Body of pancreas (tissue), 4 donors: ENCODE results near the gene RGS16. TPM values are rescaled to one million over a fixed set of nuclear protein-coding genes. Genes with fewer than 3 reads are reported as not detected.

ENCODE experiments used
- ATAC-seq: fragments of 150-250 bp; one replicate; pipeline ENCODE4 v1.9.1; 2016
- DNase-seq, 4 donors: peaks; one replicate each; pipeline ENCODE4 v3.0.0-alpha.2; 2019
- H3K27ac ChIP-seq, 4 donors: fragments of 200-600 bp; sonication (generic); 1 replicate in 3 of 4; 2 replicates in 1 of 4; pipeline versions ENCODE4 v1.5.1 to v1.6.1; 2016 to 2019; ENCODE audit warnings: mild to moderate bottlenecking in 1 of 4, mixed read lengths in 1 of 4, moderate library complexity in 1 of 4
- H3K27me3 ChIP-seq, 2 donors: fragments of 200-600 bp; sonication (generic); one replicate each; pipeline ENCODE4 v1.6.0; 2016; ENCODE audit warnings: mild to moderate bottlenecking in 1 of 2
- H3K36me3 ChIP-seq, 2 donors: fragments of 200-600 bp; sonication (generic); replicated peaks in 1 of 2; 2 replicates each; pipeline ENCODE4 v1.5.1; 2016; ENCODE audit warnings: low read depth in 2 of 2; ENCODE audit not compliant: insufficient read depth in 1 of 2
- H3K4me1 ChIP-seq: fragments of 200-600 bp; sonication (generic); one replicate; pipeline ENCODE4 v1.6.0; 2016
- H3K4me3 ChIP-seq, 2 donors: fragments of 200-600 bp; sonication (generic); 1 replicate in 1 of 2; 2 replicates in 1 of 2; pipeline ENCODE4 v1.5.1; 2016 to 2019
- H3K9me3 ChIP-seq, 3 donors: fragments of 200-600 bp; sonication (generic); 1 replicate in 2 of 3; 2 replicates in 1 of 3; pipeline ENCODE4 v1.5.1; 2016
- CTCF ChIP-seq, 7 experiments: fragments of 450-650 bp in 4 of 7; fragments of 200-600 bp in 3 of 7; sonication (generic) in 3 of 7; IDR thresholded peaks; one replicate each; pipeline ENCODE4 v1.5.1; 2016 to 2019; ENCODE audit warnings: antibody characterized with exemption in 7 of 7
- POLR2A ChIP-seq, 3 donors: fragments of 450-650 bp; IDR thresholded peaks; one replicate each; pipeline ENCODE4 v1.6.1; 2016; ENCODE audit warnings: antibody characterized with exemption in 3 of 3, mild to moderate bottlenecking in 2 of 3
- WGBS, 2 donors: methylation state at CpG; one replicate each; pipeline ENCODE4 v1.1.5; 2017; 5-methylcytosine and 5-hydroxymethylcytosine counted together
- intact Hi-C: fragments of 100-400 bp; cut with DNase I; formaldehyde crosslinking; loops from one replicate; pipeline ENCODE4 v1.15.1; 2023
- total RNA-seq, 2 donors: library from RNA; depleted of rRNA; stranded (reverse); fragments of >200 nt; gene quantifications; one replicate each; pipeline ENCODE4 v1.1.0, GENCODE V29; 2016

The RGS16 gene
- total RNA-seq, 2 donors from 2014 or later = 2.6 to 3.9 TPM

- 84 to 96% methylated on average over 1 of the region's 1 CpG for WGBS, 2 donors
- Histone ChIP-seq H3K9me3 (no peaks in the 10 kb centered on the region), H3K27ac (no peak overlapping the region), H3K27me3 (peaks cover 0 to 4% of the 10 kb centered on the region in 2 donors), H3K36me3 (no peaks in the 10 kb centered on the region), H3K4me1 (no peaks in the 10 kb centered on the region), H3K4me3 (no peak overlapping the region)
- no peak for DNase-seq
- no peak for TF ChIP-seq CTCF (IDR thresholded peaks at IDR 0.05)
- TF ChIP-seq POLR2A (IDR thresholded peaks at IDR 0.05) = no peak
- no peak for ATAC-seq
- intact Hi-C loops = no loop called here
Observed at GRCh38 chr1:182631954-182632353, 27.8 kb upstream of the RGS16 start.

GRCh38 chr1:182631053-182631677, 27.0 kb upstream of the RGS16 start:
- no peaks in the 10 kb centered on the region for H3K36me3 ChIP-seq
- no peaks in the 10 kb centered on the region for H3K9me3 ChIP-seq
- DNase-seq (no peak), ATAC-seq (no peak)
- TF ChIP-seq CTCF (IDR thresholded peaks at IDR 0.05) (no peak), POLR2A (IDR thresholded peaks at IDR 0.05) (no peak)
- H3K4me1 ChIP-seq = no peaks in the 10 kb centered on the region
- H3K4me3 ChIP-seq = no peak overlapping the region
- peaks cover 0 to 4% of the 10 kb centered on the region in 2 donors for H3K27me3 ChIP-seq
- intact Hi-C loops = no loop called here
- no peak overlapping the region for H3K27ac ChIP-seq

- peaks cover 0 to 4% of the 10 kb centered on the region in 2 donors for H3K27me3 ChIP-seq
- TF ChIP-seq CTCF (IDR thresholded peaks at IDR 0.05) = no peak
- no peak for TF ChIP-seq POLR2A (IDR thresholded peaks at IDR 0.05)
- no peak for ATAC-seq
- no peaks in the 10 kb centered on the region for H3K9me3 ChIP-seq
- intact Hi-C loops = no loop called here
- H3K4me1 ChIP-seq = no peaks in the 10 kb centered on the region
- 15 to 36% methylated on average over 1 of the region's 1 CpG for WGBS, 2 donors
- H3K27ac ChIP-seq = no peak overlapping the region
- no peaks in the 10 kb centered on the region for H3K36me3 ChIP-seq
- DNase-seq = no peak
- no peak overlapping the region for H3K4me3 ChIP-seq
Observed at GRCh38 chr1:182630586-182630985, 26.4 kb upstream of the RGS16 start.

GRCh38 chr1:182629499-182630096, 25.4 kb upstream of the RGS16 start:
- ATAC-seq (no peak), DNase-seq (no peak)
- H3K4me3 ChIP-seq = no peak overlapping the region
- H3K4me1 ChIP-seq = no peaks in the 10 kb centered on the region
- peaks cover 0 to 4% of the 10 kb centered on the region in 2 donors for H3K27me3 ChIP-seq
- WGBS, 2 donors = 60 to 85% methylated on average over 3 of the region's 3 CpGs
- H3K36me3 ChIP-seq = no peaks in the 10 kb centered on the region
- no peak overlapping the region for H3K27ac ChIP-seq
- TF ChIP-seq CTCF (IDR thresholded peaks at IDR 0.05) (no peak), POLR2A (IDR thresholded peaks at IDR 0.05) (no peak)
- no peaks in the 10 kb centered on the region for H3K9me3 ChIP-seq
- intact Hi-C loops = no loop called here

- H3K9me3 ChIP-seq = no peaks in the 10 kb centered on the region
- no peaks in the 10 kb centered on the region for H3K36me3 ChIP-seq
- H3K4me1 ChIP-seq = no peaks in the 10 kb centered on the region
- peaks cover 0 to 4% of the 10 kb centered on the region in 2 donors for H3K27me3 ChIP-seq
- no peak overlapping the region for H3K4me3 ChIP-seq
- 69 to 70% methylated on average over 2 of the region's 2 CpGs for WGBS, 2 donors
- DNase-seq = no peak
- TF ChIP-seq POLR2A (IDR thresholded peaks at IDR 0.05) (no peak), CTCF (IDR thresholded peaks at IDR 0.05) (no peak)
- intact Hi-C loops = no loop called here
- H3K27ac ChIP-seq = no peak overlapping the region
- ATAC-seq = no peak
Observed at GRCh38 chr1:182629080-182629479, 24.9 kb upstream of the RGS16 start.
